Measurements from ENCODE around the gene CBR1. TPM values are rescaled to one million over a fixed set of nuclear protein-coding genes. Genes with fewer than 3 reads are reported as not detected.
A peak's percentile ranks its signal among the peaks of the same experiment; 100 is the strongest.

CBR1 gene
- total and polyA plus RNA-seq, 2 of the 13 experiments (the other 11 are each of a cell fraction or from before 2014, with no cell fraction given), result 33.7 to 38.7 TPM

- ATAC-seq (peak; percentile 77), FAIRE-seq (no peak), DNase-seq (ENCODE audit: low spot score) (peak; percentile 73)
- no peaks in the 10 kb centered on the region for H4K20me1 ChIP-seq (ENCODE audit: insufficient read depth, low read length)
- peak overlapping the region; percentile 43 for H3K27ac ChIP-seq (ENCODE audit: extremely low read length, insufficient read depth, low read length)
- ChIA-PET POLR2A (no interaction called here), CTCF (ENCODE audit: low intra/inter-chr PET ratio, low total read pairs) (no interaction called here)
- no peak overlapping the region for H2AFZ ChIP-seq (ENCODE audit: low read length)
- no peak overlapping the region for H3K9ac ChIP-seq (ENCODE audit: insufficient read depth, low read depth, low read length)
- in situ Hi-C loops (cut with HindIII; ENCODE audit: extremely low pct_ligation_motif_present, low pct_unique_long_range_greater_than_20kb) (no loop called here), intact Hi-C loops (cut with micrococcal nuclease; ENCODE audit: unreplicated experiment) (no loop called here)
- no peak overlapping the region for H3K4me2 ChIP-seq (ENCODE audit: low read depth, low read length)
- H3K9me3 ChIP-seq (ENCODE audit: low read length), result no peaks in the 10 kb centered on the region
- H3K27me3 ChIP-seq (ENCODE audit: control insufficient read depth in 1 of 2, insufficient read depth in 2 of 2, low read length in 2 of 2), result no peaks in the 10 kb centered on the region
- 33% methylated on average over 1 of the region's 1 CpG for WGBS (ENCODE audit: low lambda C conversion rate)
- no peaks in the 10 kb centered on the region for H3K79me2 ChIP-seq (ENCODE audit: insufficient read depth, low read length)
- peaks cover 27 to 63% of the 10 kb centered on the region in 2 experiments for H3K36me3 ChIP-seq (replicated peaks in 1 of 2; ENCODE audit: control insufficient read depth in 1 of 2, insufficient read depth in 2 of 2, low read length in 2 of 2)
- no peaks in the 10 kb centered on the region for H3K4me1 ChIP-seq (ENCODE audit: insufficient read depth, low read length)
- BruUV-seq (replicated peaks), result no TSS peak
- no peak overlapping the region for H3K4me3 ChIP-seq (replicated peaks in 1 of 3; ENCODE audit: insufficient read depth in 1 of 3, low read depth in 2 of 3, low read length in 3 of 3)
- TF ChIP-seq NFE2L2 (IDR thresholded peaks at IDR 0.05; ENCODE audit: low read length) (0 out of 2 replicates have a peak, but pooled peaks have one; percentile 37), SOX5 (CRISPR knock-in tag; IDR thresholded peaks at IDR 0.05; ENCODE audit: borderline replicate concordance) (0 out of 2 replicates have a peak, but pooled peaks have one; percentile 9), FOXA1 (IDR thresholded peaks at IDR 0.05) (no peak), FOXA1 (CRISPR knock-in tag; IDR thresholded peaks at IDR 0.05) (0 out of 2 replicates have a peak, but pooled peaks have one; percentile 16), ERF (CRISPR knock-in tag; IDR thresholded peaks at IDR 0.05) (no peak), POLR2A (IDR thresholded peaks at IDR 0.05; ENCODE audit: insufficient read depth in 1 of 2, low read depth in 2 of 2, low read length in 2 of 2) (no peak), TAF1 (CRISPR knock-in tag; IDR thresholded peaks at IDR 0.05) (no peak), SAP130 (CRISPR knock-in tag; IDR thresholded peaks at IDR 0.05; ENCODE audit: low read depth) (0 out of 2 replicates have a peak, but pooled peaks have one; percentile 9), ARID5B (CRISPR knock-in tag; IDR thresholded peaks at IDR 0.05) (0 out of 2 replicates have a peak, but pooled peaks have one; percentile 37), SCMH1 (CRISPR knock-in tag; IDR thresholded peaks at IDR 0.05; ENCODE audit: borderline replicate concordance) (no peak), SOX13 (IDR thresholded peaks at IDR 0.05) (no peak), SOX13 (CRISPR knock-in tag; conservative IDR thresholded peaks at IDR 0.05 in 1 of 2, IDR thresholded peaks at IDR 0.05 in 1 of 2) (peak in 1 of 2 experiments; percentile 35; a peak in 1 of 4 replicates), FOXP1 (IDR thresholded peaks at IDR 0.05) (no peak), FOXP1 (CRISPR knock-in tag; IDR thresholded peaks at IDR 0.05) (0 out of 2 replicates have a peak, but pooled peaks have one; percentile 22), RARA (CRISPR knock-in tag; IDR thresholded peaks at IDR 0.05) (peak; percentile 29; the same call in 1 of the 2 replicates), ATF7-NPFF (CRISPR knock-in tag; IDR thresholded peaks at IDR 0.05; ENCODE audit: low read depth) (no peak)
- TF ChIP-seq, protein P1, sequence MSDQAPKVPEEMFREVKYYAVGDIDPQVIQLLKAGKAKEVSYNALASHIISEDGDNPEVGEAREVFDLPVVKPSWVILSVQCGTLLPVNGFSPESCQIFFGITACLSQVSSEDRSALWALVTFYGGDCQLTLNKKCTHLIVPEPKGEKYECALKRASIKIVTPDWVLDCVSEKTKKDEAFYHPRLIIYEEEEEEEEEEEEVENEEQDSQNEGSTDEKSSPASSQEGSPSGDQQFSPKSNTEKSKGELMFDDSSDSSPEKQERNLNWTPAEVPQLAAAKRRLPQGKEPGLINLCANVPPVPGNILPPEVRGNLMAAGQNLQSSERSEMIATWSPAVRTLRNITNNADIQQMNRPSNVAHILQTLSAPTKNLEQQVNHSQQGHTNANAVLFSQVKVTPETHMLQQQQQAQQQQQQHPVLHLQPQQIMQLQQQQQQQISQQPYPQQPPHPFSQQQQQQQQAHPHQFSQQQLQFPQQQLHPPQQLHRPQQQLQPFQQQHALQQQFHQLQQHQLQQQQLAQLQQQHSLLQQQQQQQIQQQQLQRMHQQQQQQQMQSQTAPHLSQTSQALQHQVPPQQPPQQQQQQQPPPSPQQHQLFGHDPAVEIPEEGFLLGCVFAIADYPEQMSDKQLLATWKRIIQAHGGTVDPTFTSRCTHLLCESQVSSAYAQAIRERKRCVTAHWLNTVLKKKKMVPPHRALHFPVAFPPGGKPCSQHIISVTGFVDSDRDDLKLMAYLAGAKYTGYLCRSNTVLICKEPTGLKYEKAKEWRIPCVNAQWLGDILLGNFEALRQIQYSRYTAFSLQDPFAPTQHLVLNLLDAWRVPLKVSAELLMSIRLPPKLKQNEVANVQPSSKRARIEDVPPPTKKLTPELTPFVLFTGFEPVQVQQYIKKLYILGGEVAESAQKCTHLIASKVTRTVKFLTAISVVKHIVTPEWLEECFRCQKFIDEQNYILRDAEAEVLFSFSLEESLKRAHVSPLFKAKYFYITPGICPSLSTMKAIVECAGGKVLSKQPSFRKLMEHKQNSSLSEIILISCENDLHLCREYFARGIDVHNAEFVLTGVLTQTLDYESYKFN (CRISPR knock-in tag; conservative IDR thresholded peaks at IDR 0.05), result 0 out of 2 replicates have a peak, but pooled peaks have one; percentile 24
- TF ChIP-seq, protein P2, sequence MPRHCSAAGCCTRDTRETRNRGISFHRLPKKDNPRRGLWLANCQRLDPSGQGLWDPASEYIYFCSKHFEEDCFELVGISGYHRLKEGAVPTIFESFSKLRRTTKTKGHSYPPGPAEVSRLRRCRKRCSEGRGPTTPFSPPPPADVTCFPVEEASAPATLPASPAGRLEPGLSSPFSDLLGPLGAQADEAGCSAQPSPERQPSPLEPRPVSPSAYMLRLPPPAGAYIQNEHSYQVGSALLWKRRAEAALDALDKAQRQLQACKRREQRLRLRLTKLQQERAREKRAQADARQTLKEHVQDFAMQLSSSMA (CRISPR knock-in tag; IDR thresholded peaks at IDR 0.05), result no peak
Observed at GRCh38 chr21:36041910-36042309, 27.9 kb upstream of the CBR1 start.
